Neural cell (in vitro differentiated cells): Measurements from ENCODE around the gene AKIRIN2. TPM values are rescaled to one million over a fixed set of nuclear protein-coding genes. Genes with fewer than 3 reads are reported as not detected.

Experiments
- H2AFZ ChIP-seq: fragments of 200-600, 300-800 bp; sonication (generic), shearing (Covaris generic); 2 replicates; pipeline ENCODE4 v1.6.0; 2014; ENCODE audit warnings: low read depth, mild to moderate bottlenecking, antibody characterized with exemption, low read length, moderate library complexity
- H3F3A ChIP-seq: fragments of 200-600 bp; shearing (Covaris generic); 2 replicates; pipeline ENCODE4 v1.6.1; 2016; ENCODE audit warnings: mild to moderate bottlenecking, moderate library complexity, mixed read lengths, antibody characterized with exemption, low read length; ENCODE audit not compliant: insufficient read depth, poor library complexity, severe bottlenecking
- H3K27ac ChIP-seq: fragments of 200-600, 300-800 bp; sonication (generic), shearing (Covaris generic); 2 replicates; pipeline ENCODE4 v1.5.1; 2014; ENCODE audit warnings: mild to moderate bottlenecking, low read length, moderate library complexity
- H3K27me3 ChIP-seq: fragments of 300-800, 200-600 bp; sonication (generic), shearing (Covaris generic); 2 replicates; pipeline ENCODE4 v1.6.0; 2014; ENCODE audit warnings: mild to moderate bottlenecking, low read depth, low read length, moderate library complexity; ENCODE audit not compliant: insufficient read depth
- H3K36me3 ChIP-seq: fragments of 300-800, 200-600 bp; sonication (generic), shearing (Covaris generic); 2 replicates; pipeline ENCODE4 v1.5.1; 2014; ENCODE audit warnings: mild to moderate bottlenecking, antibody characterized with exemption, low read length, moderate library complexity; ENCODE audit not compliant: insufficient read depth
- H3K4me2 ChIP-seq: fragments of 300-800, 200-600 bp; sonication (generic), shearing (Covaris generic); 2 replicates; pipeline ENCODE4 v1.6.0; 2014; ENCODE audit warnings: mild to moderate bottlenecking, low read length
- H3K4me3 ChIP-seq: fragments of 300-800, 200-600 bp; sonication (generic), shearing (Covaris generic); 2 replicates; pipeline ENCODE4 v1.5.1; 2014; ENCODE audit warnings: mild to moderate bottlenecking, low read length, moderate library complexity
- H3K79me2 ChIP-seq: fragments of 200-600 bp; shearing (Covaris generic); replicated peaks from 2 replicates; pipeline ENCODE4 v1.6.0; 2014; ENCODE audit warnings: mild to moderate bottlenecking, low read length, moderate library complexity; ENCODE audit not compliant: insufficient read depth
- H3K9ac ChIP-seq: fragments of 300-800, 200-600 bp; sonication (generic), shearing (Covaris generic); 2 replicates; pipeline ENCODE4 v1.6.1; 2016; ENCODE audit warnings: mild to moderate bottlenecking, low read length, mixed read lengths
- H3K9me2 ChIP-seq: fragments of 200-600 bp; shearing (Covaris generic); 2 replicates; pipeline ENCODE4 v1.6.1; 2016; ENCODE audit warnings: mild to moderate bottlenecking, low read length, mixed read lengths; ENCODE audit not compliant: insufficient read depth
- H3K9me3 ChIP-seq: fragments of 200-600, 300-800 bp; sonication (generic), shearing (Covaris generic); 2 replicates; pipeline ENCODE4 v1.6.1; 2016; ENCODE audit warnings: mild to moderate bottlenecking, mixed run types, low read length, moderate library complexity, mixed read lengths
- H4K20me1 ChIP-seq: fragments of 200-600 bp; shearing (Covaris generic); 2 replicates; pipeline ENCODE4 v1.6.1; 2016; ENCODE audit warnings: mild to moderate bottlenecking, mixed run types; ENCODE audit not compliant: insufficient read depth
- EP300 ChIP-seq: fragments of 450-650 bp; conservative IDR thresholded peaks from 2 replicates; pipeline ENCODE4 v1.6.1; 2014; ENCODE audit warnings: antibody characterized with exemption, mild to moderate bottlenecking, moderate library complexity; ENCODE audit not compliant: poor library complexity, severe bottlenecking
- EZH2 ChIP-seq: fragments of 200-600, 300-800 bp; shearing (Covaris generic), sonication (generic); IDR thresholded peaks from 2 replicates; pipeline ENCODE4 v1.6.1; 2014; ENCODE audit warnings: antibody characterized with exemption, low read length, borderline replicate concordance, mild to moderate bottlenecking; ENCODE audit not compliant: insufficient read depth, poor library complexity, severe bottlenecking
- MXI1 ChIP-seq: fragments of 450-650 bp; conservative IDR thresholded peaks from 2 replicates; pipeline ENCODE4 v1.6.1; 2014; ENCODE audit warnings: antibody characterized with exemption, mild to moderate bottlenecking; ENCODE audit not compliant: poor library complexity, severe bottlenecking
- POLR2AphosphoS5 ChIP-seq: IDR thresholded peaks from 2 replicates; pipeline ENCODE4 v1.6.1; 2012
- RAD21 ChIP-seq: fragments of 450-650 bp; conservative IDR thresholded peaks from 2 replicates; pipeline ENCODE4 v1.6.1; 2014; ENCODE audit warnings: antibody characterized with exemption, mild to moderate bottlenecking, moderate library complexity
- SMC3 ChIP-seq: fragments of 450-650 bp; conservative IDR thresholded peaks from 2 replicates; pipeline ENCODE4 v1.6.1; 2014; ENCODE audit warnings: antibody characterized with exemption, mild to moderate bottlenecking, moderate library complexity; ENCODE audit not compliant: poor library complexity
- TAF1 ChIP-seq: IDR thresholded peaks from 2 replicates; pipeline ENCODE4 v1.6.1; 2012; ENCODE audit warnings: low read depth
- polyA plus RNA-seq: library from polyadenylated mRNA; depleted of rRNA; stranded (reverse); fragments of >200 nt; gene quantifications from 2 replicates; pipeline ENCODE4 v1.2.3, GENCODE V29; 2014
- TF ChIP-seq, protein P1 (sequence below): fragments of 450-650 bp; IDR thresholded peaks from 2 replicates; pipeline ENCODE4 v1.5.1; 2014; ENCODE audit warnings: antibody characterized with exemption, mild to moderate bottlenecking, moderate library complexity; ENCODE audit not compliant: poor library complexity, severe bottlenecking
- TF ChIP-seq, protein P2 (sequence below): IDR thresholded peaks from 2 replicates; pipeline ENCODE4 v1.6.1; 2012; ENCODE audit warnings: borderline replicate concordance

AKIRIN2 gene
- polyA plus RNA-seq, 1 donor from 2014 or later, result 82.8 TPM

DNA sequence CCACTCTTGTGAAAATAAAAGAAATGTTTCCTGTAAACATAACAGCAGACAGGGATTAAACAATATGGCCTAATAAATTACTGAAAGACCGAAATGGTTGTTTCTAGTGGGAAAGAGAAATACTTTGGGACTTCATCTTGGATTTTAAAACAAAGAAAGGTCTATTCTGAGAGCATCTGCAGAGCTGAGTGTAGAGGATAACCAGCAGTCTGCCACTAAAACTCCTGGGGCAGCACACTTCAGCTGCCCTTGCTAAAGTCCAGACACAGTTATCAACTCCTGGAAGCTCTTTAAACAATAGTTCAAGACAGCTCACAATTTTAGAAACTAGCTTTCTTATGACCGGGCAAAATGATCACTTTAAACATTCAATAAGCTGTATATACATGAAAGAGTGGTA lies 38.6 kb downstream of the AKIRIN2 start:
- Histone ChIP-seq H3K9me2 (no peaks in the 10 kb centered on the region), H2AFZ (no peak overlapping the region), H3K27ac (no peak overlapping the region), H3K4me3 (no peak overlapping the region), H3F3A (no peaks in the 10 kb centered on the region), H4K20me1 (no peaks in the 10 kb centered on the region), H3K27me3 (no peaks in the 10 kb centered on the region), H3K9ac (no peak overlapping the region), H3K9me3 (no peaks in the 10 kb centered on the region), H3K4me2 (no peak overlapping the region), H3K79me2 (no peaks in the 10 kb centered on the region), H3K36me3 (peaks cover 4% of the 10 kb centered on the region)
- TF ChIP-seq EZH2, result no peak
- TF ChIP-seq EP300, result no peak
- TF ChIP-seq MXI1, result no peak
- TF ChIP-seq, protein P1, sequence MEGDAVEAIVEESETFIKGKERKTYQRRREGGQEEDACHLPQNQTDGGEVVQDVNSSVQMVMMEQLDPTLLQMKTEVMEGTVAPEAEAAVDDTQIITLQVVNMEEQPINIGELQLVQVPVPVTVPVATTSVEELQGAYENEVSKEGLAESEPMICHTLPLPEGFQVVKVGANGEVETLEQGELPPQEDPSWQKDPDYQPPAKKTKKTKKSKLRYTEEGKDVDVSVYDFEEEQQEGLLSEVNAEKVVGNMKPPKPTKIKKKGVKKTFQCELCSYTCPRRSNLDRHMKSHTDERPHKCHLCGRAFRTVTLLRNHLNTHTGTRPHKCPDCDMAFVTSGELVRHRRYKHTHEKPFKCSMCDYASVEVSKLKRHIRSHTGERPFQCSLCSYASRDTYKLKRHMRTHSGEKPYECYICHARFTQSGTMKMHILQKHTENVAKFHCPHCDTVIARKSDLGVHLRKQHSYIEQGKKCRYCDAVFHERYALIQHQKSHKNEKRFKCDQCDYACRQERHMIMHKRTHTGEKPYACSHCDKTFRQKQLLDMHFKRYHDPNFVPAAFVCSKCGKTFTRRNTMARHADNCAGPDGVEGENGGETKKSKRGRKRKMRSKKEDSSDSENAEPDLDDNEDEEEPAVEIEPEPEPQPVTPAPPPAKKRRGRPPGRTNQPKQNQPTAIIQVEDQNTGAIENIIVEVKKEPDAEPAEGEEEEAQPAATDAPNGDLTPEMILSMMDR, result no peak
- no peak for TF ChIP-seq TAF1
- TF ChIP-seq, protein P2, sequence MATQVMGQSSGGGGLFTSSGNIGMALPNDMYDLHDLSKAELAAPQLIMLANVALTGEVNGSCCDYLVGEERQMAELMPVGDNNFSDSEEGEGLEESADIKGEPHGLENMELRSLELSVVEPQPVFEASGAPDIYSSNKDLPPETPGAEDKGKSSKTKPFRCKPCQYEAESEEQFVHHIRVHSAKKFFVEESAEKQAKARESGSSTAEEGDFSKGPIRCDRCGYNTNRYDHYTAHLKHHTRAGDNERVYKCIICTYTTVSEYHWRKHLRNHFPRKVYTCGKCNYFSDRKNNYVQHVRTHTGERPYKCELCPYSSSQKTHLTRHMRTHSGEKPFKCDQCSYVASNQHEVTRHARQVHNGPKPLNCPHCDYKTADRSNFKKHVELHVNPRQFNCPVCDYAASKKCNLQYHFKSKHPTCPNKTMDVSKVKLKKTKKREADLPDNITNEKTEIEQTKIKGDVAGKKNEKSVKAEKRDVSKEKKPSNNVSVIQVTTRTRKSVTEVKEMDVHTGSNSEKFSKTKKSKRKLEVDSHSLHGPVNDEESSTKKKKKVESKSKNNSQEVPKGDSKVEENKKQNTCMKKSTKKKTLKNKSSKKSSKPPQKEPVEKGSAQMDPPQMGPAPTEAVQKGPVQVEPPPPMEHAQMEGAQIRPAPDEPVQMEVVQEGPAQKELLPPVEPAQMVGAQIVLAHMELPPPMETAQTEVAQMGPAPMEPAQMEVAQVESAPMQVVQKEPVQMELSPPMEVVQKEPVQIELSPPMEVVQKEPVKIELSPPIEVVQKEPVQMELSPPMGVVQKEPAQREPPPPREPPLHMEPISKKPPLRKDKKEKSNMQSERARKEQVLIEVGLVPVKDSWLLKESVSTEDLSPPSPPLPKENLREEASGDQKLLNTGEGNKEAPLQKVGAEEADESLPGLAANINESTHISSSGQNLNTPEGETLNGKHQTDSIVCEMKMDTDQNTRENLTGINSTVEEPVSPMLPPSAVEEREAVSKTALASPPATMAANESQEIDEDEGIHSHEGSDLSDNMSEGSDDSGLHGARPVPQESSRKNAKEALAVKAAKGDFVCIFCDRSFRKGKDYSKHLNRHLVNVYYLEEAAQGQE, result no peak
- no peak for TF ChIP-seq RAD21
- TF ChIP-seq SMC3, result no peak
- TF ChIP-seq POLR2AphosphoS5, result no peak

DNA sequence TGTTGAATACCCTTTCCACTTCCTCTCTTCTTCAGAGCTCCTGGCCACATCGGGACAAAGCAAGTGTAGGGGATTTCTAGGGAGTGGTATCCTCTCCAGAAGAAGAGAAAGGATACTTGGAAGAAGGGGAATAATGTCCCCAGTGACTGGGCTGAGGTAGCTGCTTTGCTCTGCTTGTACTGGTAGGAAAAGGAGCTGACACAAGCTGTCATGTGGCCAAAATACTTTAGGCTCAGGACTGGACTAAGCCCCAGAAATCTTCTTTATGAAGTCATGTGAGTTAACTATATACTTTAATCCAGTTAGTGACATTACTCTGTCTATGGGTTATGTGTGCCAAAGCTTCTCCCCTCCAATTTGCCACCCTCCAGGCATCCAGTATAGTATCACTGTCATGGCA lies 40.5 kb downstream of the AKIRIN2 start:
- Histone ChIP-seq H3K36me3 (peaks cover 4% of the 10 kb centered on the region), H3K9me3 (no peaks in the 10 kb centered on the region), H3K4me3 (no peak overlapping the region), H2AFZ (no peak overlapping the region), H3K9me2 (no peaks in the 10 kb centered on the region), H4K20me1 (no peaks in the 10 kb centered on the region), H3K27ac (no peak overlapping the region), H3K27me3 (no peaks in the 10 kb centered on the region), H3K4me2 (no peak overlapping the region), H3K79me2 (no peaks in the 10 kb centered on the region), H3F3A (no peaks in the 10 kb centered on the region), H3K9ac (no peak overlapping the region)
- TF ChIP-seq MXI1, result no peak
- no peak for TF ChIP-seq EP300
- TF ChIP-seq TAF1, result no peak
- no peak for TF ChIP-seq RAD21
- no peak for TF ChIP-seq EZH2
- TF ChIP-seq POLR2AphosphoS5, result no peak
- TF ChIP-seq SMC3, result no peak
- TF ChIP-seq, protein P2, result no peak
- TF ChIP-seq, protein P1, result no peak
